GF-D8 (cell line): Measurements from ENCODE around the gene BRDT.

Source experiments
- DNase-seq: peaks from one replicate; lab custom pipeline; 2025; lab: John Stamatoyannopoulos, UW

BRDT gene

DNA sequence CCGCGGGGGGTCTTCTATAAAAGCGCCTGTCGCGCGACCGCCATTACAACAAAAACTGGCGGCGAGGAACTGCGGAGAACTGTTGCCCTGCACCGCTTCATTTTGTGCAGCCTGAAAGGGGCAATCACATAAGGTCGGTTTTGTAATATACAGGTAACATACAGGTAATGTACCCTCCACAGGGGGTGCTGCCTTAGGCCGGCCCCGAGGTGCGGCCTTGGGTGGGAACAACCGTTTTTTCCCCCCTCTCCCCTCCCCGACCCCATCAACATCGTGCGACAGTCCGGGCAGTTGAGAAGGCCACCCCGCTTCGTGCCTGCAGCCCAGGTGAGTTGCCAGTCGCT is at the start of gene BRDT:
Gene BRDT (plus strand): TSS at position 46 of the 344 bp plus-strand sequence. CDS start 13,354 bp downstream, outside the sequence.
- no peak for DNase-seq

- DNase-seq, result no peak
These were observed 48.6 kb upstream of the BRDT start for GRCh38 chr1:91900562-91900961.

DNA sequence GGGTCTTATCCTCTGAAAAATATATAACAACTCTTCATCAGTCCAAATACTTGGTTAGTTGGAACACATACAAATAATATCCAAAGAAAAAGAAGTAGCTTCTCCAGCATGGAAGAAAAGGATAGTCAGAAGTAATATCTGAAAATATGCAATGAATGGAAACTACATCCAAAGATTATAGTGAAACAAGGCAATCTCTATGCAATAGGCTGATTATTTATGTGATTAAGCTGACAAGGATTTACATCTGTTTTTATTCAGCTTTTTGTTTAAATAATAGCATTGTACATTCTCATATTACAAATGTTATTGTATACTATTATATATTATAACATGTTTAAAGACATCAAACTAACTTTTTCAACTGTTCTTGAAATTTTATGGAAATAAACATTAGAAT is 48.0 kb upstream of the BRDT start:
- no peak for DNase-seq

GRCh38 chr1:91912266-91912665 is 36.9 kb upstream of the BRDT start:
- no peak for DNase-seq

DNA sequence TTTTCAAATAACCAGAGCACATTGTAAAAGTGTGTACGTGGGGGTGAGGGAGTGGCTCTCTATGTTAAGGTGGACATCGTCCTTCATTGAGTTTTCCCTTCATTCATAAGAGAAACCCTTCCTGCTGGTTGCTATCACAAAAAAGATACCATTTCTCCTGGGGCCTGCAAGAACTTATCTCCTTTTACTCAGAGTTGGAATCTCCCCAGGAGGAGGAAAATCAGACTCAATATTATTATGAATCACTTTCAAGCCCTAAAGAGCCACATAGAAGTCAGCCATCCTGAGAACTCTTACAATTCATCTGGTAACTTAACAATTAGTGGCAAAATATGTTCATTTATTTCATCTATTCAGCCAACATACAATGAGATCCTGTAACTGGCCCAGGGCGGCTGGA is 36.2 kb upstream of the BRDT start:
- no peak for DNase-seq

- no peak for DNase-seq
These were observed 33.2 kb upstream of the BRDT start for GRCh38 chr1:91916046-91916445.

GRCh38 chr1:91916811-91917460 is 32.3 kb upstream of the BRDT start:
- no peak for DNase-seq

GRCh38 chr1:91919962-91920361 is 29.2 kb upstream of the BRDT start:
- no peak for DNase-seq

DNA sequence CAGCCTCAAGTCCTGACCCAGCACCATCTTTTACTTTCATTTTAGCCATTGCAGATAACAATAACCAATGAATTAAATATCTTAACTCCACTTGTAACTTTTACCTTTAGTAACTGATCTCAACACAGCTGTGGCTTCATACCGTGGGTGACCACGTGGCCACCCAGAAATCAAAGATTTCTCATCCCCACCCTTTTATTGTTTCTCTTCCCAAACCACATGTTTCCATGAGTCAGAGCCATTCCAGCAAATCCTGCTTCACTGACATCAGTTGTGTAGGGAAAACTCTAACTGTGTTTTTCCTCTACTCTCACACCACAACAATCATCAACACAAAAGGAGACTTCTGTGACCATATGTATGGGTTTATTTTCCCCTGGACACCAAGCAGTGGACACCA is 25.1 kb upstream of the BRDT start:
- no peak for DNase-seq

DNA sequence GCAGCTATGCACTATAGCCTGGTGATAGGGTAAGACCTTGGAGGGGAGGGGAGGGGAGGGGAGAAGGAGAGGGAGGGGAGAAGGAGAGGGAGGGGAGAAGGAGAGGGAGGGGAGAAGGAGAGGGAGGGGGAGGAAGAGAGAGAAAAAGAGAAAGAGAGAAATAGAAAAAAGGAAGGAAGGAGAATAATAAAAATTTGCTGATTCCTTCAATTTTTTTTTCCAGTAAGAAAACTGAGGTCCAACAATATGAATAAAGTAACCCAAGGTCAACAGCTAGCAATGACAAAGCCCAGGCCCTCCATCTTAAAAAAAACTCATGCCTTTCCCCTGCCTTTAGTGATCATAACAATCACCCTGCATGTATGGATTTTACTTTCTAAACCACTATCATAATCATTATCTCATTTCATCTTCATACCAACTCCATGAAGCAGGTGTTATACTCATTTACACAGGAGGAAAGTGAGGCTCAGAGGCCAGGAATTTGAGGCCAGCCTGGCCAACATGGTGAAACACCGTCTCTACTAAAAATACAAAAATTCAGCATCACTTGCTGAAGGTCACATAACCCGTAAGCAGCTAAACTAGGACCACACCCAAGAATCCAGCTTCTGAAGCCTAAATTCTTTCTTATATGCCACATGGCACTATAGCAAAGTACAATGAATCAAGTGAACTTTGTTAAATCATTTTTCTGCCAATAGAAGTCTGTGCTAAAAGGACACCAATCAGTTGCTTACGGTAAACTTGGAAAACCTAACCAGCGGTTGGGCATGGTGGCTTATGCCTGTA is 23.4 kb upstream of the BRDT start:
- DNase-seq, result no peak

GRCh38 chr1:91928026-91928425 is 21.2 kb upstream of the BRDT start:
- no peak for DNase-seq

GRCh38 chr1:91929250-91929649 is 20.0 kb upstream of the BRDT start:
- no peak for DNase-seq

DNA sequence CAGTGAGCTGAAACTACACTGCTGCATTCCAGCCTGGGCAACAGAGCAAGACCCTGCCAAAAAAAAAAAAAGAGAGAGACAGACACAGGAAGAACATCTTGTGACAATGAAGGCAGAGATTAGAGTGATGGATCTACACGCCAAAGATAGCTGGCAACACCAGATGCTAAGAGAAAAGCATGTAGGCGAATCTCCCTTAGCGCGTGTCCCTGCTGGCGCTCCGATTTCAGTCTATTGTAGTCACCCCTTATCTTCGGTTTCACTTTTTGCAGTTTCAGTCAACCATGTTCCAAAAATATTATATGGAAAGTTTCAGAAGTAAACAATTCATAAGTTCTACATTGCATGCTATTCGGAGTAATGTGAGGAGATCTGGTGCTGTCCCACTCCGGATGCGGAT is 11.6 kb upstream of the BRDT start:
- no peak for DNase-seq

- no peak for DNase-seq
These were observed 8.7 kb upstream of the BRDT start for GRCh38 chr1:91940496-91940895.

DNA sequence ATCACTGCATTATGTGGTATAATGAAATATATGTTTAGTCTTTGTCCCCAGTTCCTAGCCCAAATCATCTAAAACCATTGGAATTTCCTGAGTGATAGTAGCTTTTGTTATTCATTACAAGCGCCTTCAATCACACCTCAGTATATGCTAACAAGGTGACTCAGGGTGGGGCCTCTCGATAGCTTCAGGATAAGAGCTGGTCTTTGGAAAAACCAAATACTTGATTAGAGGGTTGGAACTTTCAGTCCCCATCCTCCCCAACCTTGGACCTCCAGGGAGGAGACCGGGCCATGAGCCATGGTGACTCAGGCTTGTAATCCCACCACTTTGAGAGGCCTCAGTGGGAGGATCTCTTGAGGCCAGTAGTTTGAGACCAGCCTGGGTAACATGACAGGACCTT is 5.1 kb upstream of the BRDT start:
- no peak for DNase-seq

GRCh38 chr1:91948097-91948496 is 1.1 kb upstream of the BRDT start:
- no peak for DNase-seq

DNA sequence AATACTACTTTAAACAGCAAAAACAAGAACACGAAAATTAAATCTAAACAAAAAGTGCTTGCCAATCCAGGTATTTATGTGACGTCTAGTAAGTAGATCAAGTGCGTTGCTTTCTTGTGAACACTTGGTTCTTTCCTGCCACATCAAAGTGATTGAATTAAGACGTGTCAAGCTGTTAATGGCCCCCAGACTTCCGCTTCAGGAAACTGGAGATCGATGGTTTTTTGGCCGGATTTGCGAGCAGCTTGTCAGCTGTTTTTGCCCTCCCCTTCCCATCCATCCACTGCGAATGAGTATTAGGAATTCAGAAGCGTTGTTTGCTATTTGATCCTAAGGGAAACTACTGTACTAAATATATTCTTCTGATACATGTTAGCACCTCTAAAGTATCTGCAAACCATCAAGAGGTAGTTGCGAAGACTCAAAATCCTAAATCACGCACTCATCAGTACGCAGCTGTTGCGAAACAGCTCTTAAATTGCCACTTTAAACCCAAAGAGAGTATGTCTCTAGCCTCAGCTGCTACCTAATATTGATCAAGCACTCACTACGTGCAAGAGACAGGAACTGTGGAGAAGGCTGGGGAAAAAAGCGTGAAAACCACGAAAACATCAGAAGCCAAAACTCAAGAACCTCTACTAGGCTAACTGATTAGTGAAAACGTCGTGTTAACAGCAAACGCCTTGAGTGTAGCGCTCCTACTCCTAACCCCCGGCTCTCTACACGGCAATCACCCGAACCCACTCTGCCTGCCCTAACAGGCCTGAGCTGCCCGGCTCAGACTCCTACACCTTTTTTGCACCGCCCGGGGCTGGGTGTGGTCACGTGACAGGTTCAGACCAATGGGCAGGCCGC is 473 bp upstream of the BRDT start:
- DNase-seq, result no peak

GRCh38 chr1:91952187-91952586 is 3.0 kb downstream of the BRDT start:
- no peak for DNase-seq

DNA sequence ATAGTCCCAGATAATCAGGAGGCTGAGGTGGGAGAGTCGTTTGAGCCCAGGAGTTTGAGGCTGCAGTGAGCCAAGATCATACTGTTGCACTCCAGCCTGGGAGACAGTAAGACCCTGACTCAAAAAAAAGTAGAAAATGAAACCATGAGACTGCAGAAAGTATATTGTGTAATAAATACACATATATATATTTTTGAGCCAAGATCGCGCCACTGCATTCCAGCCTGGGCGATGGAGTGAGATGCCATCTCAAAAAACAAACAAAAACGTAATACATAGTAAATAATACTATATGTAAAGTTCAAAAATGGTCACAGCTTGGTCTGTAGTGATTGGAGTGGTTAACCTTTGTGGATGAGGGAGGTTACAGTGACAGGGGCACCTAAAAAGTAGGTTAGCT is 9.7 kb downstream of the BRDT start:
- no peak for DNase-seq

GRCh38 chr1:91968334-91968733 is 19.1 kb downstream of the BRDT start:
- DNase-seq, result no peak

DNA sequence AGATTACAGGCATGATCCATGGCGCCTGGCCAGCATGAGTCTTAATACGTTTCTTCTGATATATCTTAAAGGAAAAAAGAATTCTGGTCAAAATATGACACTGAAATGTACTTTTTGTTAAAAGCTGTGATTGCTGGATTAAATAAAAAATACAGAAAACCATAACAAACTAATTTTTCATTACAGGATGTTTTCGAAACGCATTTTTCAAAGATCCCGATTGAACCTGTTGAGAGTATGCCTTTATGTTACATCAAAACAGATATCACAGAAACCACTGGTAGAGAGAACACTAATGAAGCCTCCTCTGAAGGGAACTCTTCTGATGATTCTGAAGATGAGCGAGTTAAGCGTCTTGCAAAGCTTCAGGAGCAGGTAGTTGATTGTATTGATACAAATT is 30.2 kb downstream of the BRDT start:
- DNase-seq, result no peak

DNA sequence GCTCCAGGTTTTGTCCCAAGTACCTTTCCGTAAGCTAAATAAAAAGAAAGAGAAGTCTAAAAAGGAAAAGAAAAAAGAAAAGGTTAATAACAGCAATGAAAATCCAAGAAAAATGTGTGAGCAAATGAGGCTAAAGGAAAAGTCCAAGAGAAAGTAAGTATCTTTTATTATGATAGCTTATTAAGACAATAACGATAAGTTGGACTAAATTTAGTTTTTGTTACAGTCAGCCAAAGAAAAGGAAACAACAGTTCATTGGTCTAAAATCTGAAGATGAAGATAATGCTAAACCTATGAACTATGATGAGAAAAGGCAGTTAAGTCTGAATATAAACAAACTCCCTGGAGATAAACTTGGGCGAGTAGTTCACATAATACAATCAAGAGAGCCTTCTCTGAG is 31.5 kb downstream of the BRDT start:
- no peak for DNase-seq

GRCh38 chr1:91981996-91982609 is 32.9 kb downstream of the BRDT start:
- no peak for DNase-seq
